SJSA1 (cell line): ENCODE measurements around the gene RPP25. TPM values are rescaled to one million over a fixed set of nuclear protein-coding genes. Genes with fewer than 3 reads are reported as not detected.
"Not testable (repeated sequence)": the region's sequence is repeated elsewhere in the genome, so short reads cannot be mapped to it uniquely, and the experiment has no call there.

ENCODE experiments used
- DNase-seq, 2 experiments: peaks; one replicate each; pipeline ENCODE4 v3.0.0-alpha.2; 2015 to 2020; ENCODE audit warnings: low spot score in 2 of 2, low read depth in 1 of 2
- H3K27ac ChIP-seq: fragments of 250-450 bp; sonication (Bioruptor Pico); 2 replicates; pipeline ENCODE4 v1.5.1; 2020; ENCODE audit warnings: mild to moderate bottlenecking, moderate library complexity
- H3K27me3 ChIP-seq: fragments of 250-450 bp; sonication (Bioruptor Pico); replicated peaks from 2 replicates; pipeline ENCODE4 v1.5.1; 2020; ENCODE audit warnings: mild to moderate bottlenecking, moderate library complexity
- H3K36me3 ChIP-seq: fragments of 250-450 bp; sonication (Bioruptor Pico); 2 replicates; pipeline ENCODE4 v1.5.1; 2020; ENCODE audit warnings: mild to moderate bottlenecking
- H3K4me1 ChIP-seq: fragments of 250-450 bp; sonication (Bioruptor Pico); replicated peaks from 2 replicates; pipeline ENCODE4 v1.6.1; 2021; ENCODE audit warnings: mild to moderate bottlenecking
- H3K4me3 ChIP-seq: fragments of 250-450 bp; sonication (Bioruptor Pico); 2 replicates; pipeline ENCODE4 v1.5.1; 2020; ENCODE audit warnings: mild to moderate bottlenecking
- H3K9me3 ChIP-seq: fragments of 250-450 bp; sonication (Bioruptor Pico); replicated peaks from 2 replicates; pipeline ENCODE4 v1.5.1; 2020; ENCODE audit warnings: mild to moderate bottlenecking
- total RNA-seq: library from RNA; depleted of rRNA; stranded (reverse); fragments of >200 nt; shearing (Covaris generic); gene quantifications from 2 replicates; pipeline ENCODE4 v1.2.3, GENCODE V29; 2014

RPP25 gene
- total RNA-seq, 1 experiment from 2014 or later = 1.9 TPM

DNA sequence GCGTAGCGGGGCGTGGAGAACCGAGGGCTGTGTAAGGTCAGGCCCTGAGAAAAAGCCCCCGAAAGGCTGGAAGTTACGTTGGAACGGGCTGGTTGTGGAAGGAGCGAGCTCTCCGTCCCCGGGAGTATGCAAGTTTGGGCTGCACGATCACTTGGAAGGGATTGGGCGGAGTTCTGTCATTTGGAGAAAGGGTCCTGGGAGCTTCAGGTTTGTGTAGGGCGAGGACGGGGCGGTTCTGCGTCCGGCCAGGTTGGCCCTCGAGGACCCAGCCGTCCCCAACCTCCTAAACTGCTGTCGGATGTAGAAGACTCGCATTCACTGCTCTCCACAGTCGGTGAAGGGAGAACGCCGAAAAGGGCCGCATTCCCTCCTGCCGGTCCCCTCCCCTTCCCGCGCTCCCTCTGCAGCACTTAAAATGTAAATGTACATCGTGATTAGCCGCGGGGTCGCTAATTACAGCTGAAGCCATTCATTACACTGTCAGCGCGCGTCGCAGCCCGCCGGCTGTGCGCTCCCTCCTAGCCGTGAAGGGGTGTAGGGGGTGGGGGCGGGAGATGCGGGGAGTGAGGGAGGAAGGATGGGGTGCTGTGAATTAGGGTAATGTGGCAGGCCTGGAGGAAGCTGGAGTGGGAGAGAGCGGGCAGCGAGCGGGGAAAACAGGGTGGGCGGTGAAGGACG is 2.5 kb upstream of the RPP25 start:
- Histone ChIP-seq H3K4me3 (peak overlapping the region; percentile 43), H3K4me1 (peaks cover 61% of the 10 kb centered on the region), H3K27me3 (peaks cover 5% of the 10 kb centered on the region; the same call in 1 of the 2 replicates), H3K9me3 (0 out of 2 replicates have a peak, but pooled peaks cover 5% of the 10 kb centered on the region), H3K36me3 (no peaks in the 10 kb centered on the region; the same call in 1 of the 2 replicates), H3K27ac (peak overlapping the region; percentile 33)
- DNase-seq = no peak

GRCh38 chr15:74958320-74958907 is 1.8 kb upstream of the RPP25 start:
- Histone ChIP-seq H3K9me3 (0 out of 2 replicates have a peak, but pooled peaks cover 5% of the 10 kb centered on the region), H3K4me3 (peak overlapping the region; percentile 43), H3K27ac (peak overlapping the region; percentile 33), H3K36me3 (no peaks in the 10 kb centered on the region; the same call in 1 of the 2 replicates), H3K4me1 (peaks cover 64% of the 10 kb centered on the region), H3K27me3 (peaks cover 5% of the 10 kb centered on the region; the same call in 1 of the 2 replicates)
- peak; percentile 47 to 69 for DNase-seq

DNA sequence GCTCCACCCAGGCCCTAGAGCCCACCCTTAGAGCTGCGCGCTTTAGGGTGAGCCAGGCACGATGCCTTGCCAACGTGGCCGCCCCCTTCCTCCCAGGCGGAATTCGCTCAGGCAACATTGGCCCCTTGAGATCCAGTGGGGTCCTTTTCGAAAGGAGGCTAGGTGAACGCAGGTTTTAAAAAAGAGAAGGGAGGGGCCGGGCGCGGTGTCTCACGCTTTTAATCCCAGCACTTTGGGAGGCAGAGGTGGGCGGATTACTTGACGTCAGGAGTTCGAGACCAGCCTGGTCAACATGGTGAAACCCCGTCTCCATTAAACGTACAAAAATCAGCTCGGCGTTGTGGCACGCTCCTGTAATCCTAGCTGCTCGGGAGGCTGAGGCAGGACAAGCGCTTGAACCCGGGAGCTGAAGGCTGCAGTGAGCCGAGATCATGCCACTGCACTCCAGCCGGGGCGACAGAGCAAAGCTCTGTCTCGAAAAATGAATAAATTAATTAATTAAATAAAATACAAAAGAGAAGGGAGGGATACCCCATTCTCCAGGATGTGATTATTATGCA is 984 bp upstream of the RPP25 start:
- Histone ChIP-seq H3K9me3 (0 out of 2 replicates have a peak, but pooled peaks cover 5% of the 10 kb centered on the region), H3K4me3 (peak overlapping the region; percentile 43), H3K4me1 (peaks cover 64% of the 10 kb centered on the region), H3K27ac (no peak overlapping the region; the same call in 1 of the 2 replicates), H3K36me3 (no peaks in the 10 kb centered on the region; the same call in 1 of the 2 replicates), H3K27me3 (peaks cover 5% of the 10 kb centered on the region; the same call in 1 of the 2 replicates)
- DNase-seq = no peak

DNA sequence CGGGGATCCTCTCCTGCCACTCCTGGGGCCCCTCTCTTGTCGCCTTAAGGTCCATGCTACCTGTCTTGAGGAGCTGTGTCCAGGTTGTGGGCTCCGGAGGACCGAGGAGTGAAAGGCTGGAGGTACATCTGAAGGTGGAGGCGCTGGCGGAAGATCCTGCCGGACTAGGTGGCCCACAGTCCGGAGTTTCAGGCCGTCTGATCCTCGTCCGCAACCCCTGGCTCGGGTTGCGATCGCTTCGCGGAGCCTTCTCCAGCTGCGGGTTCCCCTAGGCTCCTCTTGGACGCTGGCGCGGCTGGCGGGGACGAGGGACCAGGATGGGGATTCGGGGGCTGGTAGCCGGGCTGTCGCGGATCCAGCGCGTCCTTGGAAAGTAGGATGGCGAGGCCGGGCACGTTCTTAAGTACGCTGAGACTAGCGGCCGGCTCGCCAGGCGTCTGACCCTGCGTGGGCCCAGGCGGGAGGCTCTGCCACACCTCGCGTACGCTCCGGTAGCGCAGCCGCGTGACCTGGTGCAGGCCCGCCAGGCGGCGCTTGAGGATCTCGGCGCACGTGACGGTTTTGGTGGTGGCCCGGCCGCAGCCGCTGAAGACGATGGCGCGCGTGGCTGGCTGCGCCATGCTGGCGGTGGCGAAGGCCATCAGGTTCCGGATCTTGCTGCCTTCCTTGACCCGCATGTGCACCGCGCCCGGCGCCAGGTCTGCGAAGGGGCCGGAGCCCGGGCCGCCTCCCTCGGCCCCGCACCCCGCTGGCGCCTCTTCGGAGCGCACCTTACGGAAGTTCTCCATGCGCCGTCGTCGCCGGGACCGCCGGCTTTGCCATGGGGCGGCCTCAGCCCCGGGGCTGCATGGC is 550 bp downstream of the RPP25 start:
- H3K9me3 ChIP-seq = 0 out of 2 replicates have a peak, but pooled peaks cover 5% of the 10 kb centered on the region
- DNase-seq = no peak
- peaks cover 56% of the 10 kb centered on the region for H3K4me1 ChIP-seq
- H3K4me3 ChIP-seq = peak overlapping the region; percentile 43
- H3K27ac ChIP-seq = no peak overlapping the region
- H3K27me3 ChIP-seq = peaks cover 5% of the 10 kb centered on the region; the same call in 1 of the 2 replicates
- no peaks in the 10 kb centered on the region; the same call in 1 of the 2 replicates for H3K36me3 ChIP-seq

DNA sequence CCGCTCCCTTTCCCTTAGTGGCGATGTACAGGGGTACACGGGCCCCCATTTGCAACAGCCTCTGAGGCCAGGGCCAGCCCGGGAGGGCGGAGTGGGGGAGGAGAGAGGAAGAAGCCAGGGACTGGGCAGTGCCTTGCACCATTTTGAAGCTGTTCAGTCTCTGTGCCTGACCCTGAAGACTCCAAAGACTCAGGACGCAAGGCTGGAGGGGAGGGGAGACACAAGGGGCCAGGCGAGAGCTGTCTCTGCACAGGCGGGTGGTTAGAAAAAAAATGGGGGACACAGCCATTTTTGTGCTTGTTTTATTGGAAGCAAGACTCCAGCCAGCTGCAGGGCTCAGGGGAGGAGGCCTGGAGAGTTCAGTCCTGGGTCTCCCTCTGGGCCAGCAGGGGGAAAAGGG is 1.6 kb downstream of the RPP25 start:
- H3K27me3 ChIP-seq = peaks cover 5% of the 10 kb centered on the region; the same call in 1 of the 2 replicates
- 0 out of 2 replicates have a peak, but pooled peaks cover 5% of the 10 kb centered on the region for H3K9me3 ChIP-seq
- H3K4me1 ChIP-seq = peaks cover 46% of the 10 kb centered on the region
- DNase-seq = no peak
- H3K4me3 ChIP-seq = no peak overlapping the region
- H3K27ac ChIP-seq = no peak overlapping the region
- no peaks in the 10 kb centered on the region; the same call in 1 of the 2 replicates for H3K36me3 ChIP-seq

DNA sequence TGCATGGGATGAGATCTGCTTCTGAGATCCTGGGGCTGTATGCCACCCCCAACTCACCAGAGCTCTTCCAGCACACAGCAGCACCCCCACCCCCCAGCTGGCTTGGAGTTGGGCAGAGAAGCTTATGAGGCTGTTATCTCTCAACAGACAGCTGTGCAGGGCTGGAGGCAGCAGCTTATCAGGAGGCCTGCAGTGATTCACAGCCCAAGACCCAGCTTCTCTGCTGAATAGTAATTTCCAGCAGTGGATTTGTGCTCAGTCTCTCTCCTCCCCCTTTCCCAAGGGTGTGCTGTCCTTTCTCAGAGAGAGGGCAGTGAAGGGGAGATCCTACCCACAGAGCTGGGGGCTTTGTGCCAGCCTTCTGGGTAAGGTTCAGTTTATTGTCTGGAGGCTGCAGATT is 2.1 kb downstream of the RPP25 start:
- H3K4me3 ChIP-seq = no peak overlapping the region
- no peak for DNase-seq
- no peak overlapping the region for H3K27ac ChIP-seq
- H3K27me3 ChIP-seq = peaks cover 5% of the 10 kb centered on the region; the same call in 1 of the 2 replicates
- H3K4me1 ChIP-seq = peaks cover 41% of the 10 kb centered on the region
- 0 out of 2 replicates have a peak, but pooled peaks cover 5% of the 10 kb centered on the region for H3K9me3 ChIP-seq
- H3K36me3 ChIP-seq = no peaks in the 10 kb centered on the region; the same call in 1 of the 2 replicates

DNA sequence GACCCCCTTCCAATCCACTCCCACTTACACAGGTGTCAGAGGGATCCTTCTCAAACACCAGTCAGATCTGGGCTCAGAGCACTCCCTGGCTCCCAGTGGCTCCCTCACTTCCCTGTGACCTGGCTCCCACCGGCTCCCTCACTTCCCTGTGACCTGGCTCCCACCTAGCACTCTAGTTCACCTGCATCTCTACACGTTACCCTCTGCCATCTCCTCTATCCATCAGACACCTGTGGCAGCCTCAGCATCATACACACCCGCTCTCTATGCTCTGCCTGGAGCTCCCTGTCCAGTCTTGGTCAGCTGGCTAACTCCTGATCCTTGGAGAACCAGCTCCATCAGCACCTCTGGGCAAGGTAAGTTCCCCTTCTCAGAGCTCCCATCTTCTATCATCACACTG is 5.6 kb downstream of the RPP25 start:
- Histone ChIP-seq H3K36me3 (no peaks in the 10 kb centered on the region; the same call in 1 of the 2 replicates), H3K9me3 (0 out of 2 replicates have a peak, but pooled peaks cover under 1% of the 10 kb centered on the region), H3K27ac (no peak overlapping the region), H3K27me3 (peaks cover 2% of the 10 kb centered on the region; the same call in 1 of the 2 replicates), H3K4me3 (no peak overlapping the region), H3K4me1 (peaks cover 17% of the 10 kb centered on the region)
- DNase-seq = no peak

DNA sequence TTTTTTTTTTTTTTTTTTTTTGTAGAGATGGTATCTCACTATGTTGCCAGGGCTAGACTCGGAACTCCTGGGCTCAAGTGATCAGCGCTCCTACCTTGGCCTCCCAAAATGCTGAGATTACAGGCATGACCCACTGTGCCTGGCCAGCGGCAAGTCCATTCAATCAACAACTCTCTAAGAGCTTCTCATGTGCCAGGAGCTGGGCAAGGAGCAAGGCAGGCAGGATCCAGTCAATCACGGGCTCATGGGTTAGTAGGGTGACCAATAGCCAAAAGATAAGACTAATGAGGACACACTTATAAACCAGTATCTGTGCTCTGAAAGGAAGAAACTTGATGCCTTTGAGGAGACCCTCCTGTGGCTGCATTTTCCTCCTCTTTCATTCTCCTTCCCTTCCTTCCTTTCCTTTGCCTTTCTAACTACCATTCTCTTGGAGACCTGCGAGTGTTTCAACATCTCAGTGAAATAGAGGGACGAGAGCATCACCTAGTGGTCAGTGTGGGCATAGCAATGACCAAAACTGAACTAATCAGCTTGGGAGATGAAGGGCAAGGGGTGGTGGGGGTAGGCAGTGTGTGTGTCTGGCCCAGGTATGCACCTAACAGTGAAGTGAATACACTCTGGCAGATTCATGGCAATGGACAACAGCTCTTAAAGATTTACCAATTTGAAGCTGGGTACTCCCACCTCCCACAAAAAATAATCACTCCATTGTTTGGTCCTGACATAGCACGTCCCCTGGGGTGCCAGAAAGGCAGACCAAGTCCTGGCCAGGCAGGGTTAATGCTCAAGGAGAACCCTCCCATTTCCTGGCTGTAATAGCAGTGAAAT is 6.3 kb downstream of the RPP25 start:
- H3K36me3 ChIP-seq = no peaks in the 10 kb centered on the region; the same call in 1 of the 2 replicates
- peak; percentile 72 to 75 for DNase-seq
- H3K27me3 ChIP-seq = no peaks in the 10 kb centered on the region
- H3K9me3 ChIP-seq = no peaks in the 10 kb centered on the region
- no peak overlapping the region for H3K4me3 ChIP-seq
- H3K27ac ChIP-seq = no peak overlapping the region
- H3K4me1 ChIP-seq = peaks cover 16% of the 10 kb centered on the region

- Histone ChIP-seq H3K4me3 (peak within 1 kb of the TSS; percentile 98), H3K36me3 (peaks cover 15% of the 10 kb centered on the region), H3K27me3 (no peaks in the 10 kb centered on the region), H3K4me1 (peaks cover 15% of the 10 kb centered on the region), H3K27ac (peak within 1 kb of the TSS; percentile 70), H3K9me3 (no peaks in the 10 kb centered on the region)
- peak; percentile 94 for DNase-seq
These were observed 18.8 kb downstream of the RPP25 start, which contains the start of gene COX5A for GRCh38 chr15:74937590-74938371. Gene COX5A (minus strand): TSS chr15:74938073. CDS start chr15:74938014, 59 bp downstream.

- Histone ChIP-seq H3K9me3 (no peaks in the 10 kb centered on the region), H3K36me3 (peaks cover 15% of the 10 kb centered on the region), H3K4me1 (peaks cover 15% of the 10 kb centered on the region), H3K27ac (peak overlapping the region; percentile 70), H3K4me3 (peak overlapping the region; percentile 98), H3K27me3 (no peaks in the 10 kb centered on the region)
- no peak for DNase-seq
These were observed 19.3 kb downstream of the RPP25 start for GRCh38 chr15:74937272-74937589.

DNA sequence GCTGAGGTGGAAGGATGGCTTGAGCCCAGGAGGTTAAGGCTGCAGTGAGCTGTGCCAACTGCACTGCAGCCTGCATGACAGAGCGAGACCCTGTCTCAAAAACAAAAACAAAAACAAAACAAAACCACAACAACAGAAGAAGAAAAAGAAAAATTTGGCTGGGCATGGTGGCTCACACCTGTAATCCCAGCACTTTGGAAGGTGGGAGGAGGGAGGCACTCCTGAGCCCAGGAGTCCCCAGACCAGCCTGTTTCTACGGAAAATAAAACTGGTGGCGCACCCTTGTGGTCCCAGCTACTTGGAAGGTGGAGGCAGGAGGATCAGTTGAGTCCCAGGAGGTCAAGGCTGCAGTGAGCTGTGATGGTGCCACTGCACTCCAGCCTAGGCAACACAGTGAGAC is 21.4 kb downstream of the RPP25 start:
- H3K27me3 ChIP-seq, H3K27ac ChIP-seq, DNase-seq, H3K9me3 ChIP-seq, H3K4me3 ChIP-seq: not testable (repeated sequence)
- peaks cover 15% of the 10 kb centered on the region for H3K4me1 ChIP-seq
- peaks cover 24% of the 10 kb centered on the region for H3K36me3 ChIP-seq

GRCh38 chr15:74933573-74933972 is 23.0 kb downstream of the RPP25 start:
- Histone ChIP-seq H3K27ac (no peak overlapping the region), H3K36me3 (peaks cover 38% of the 10 kb centered on the region), H3K27me3 (no peaks in the 10 kb centered on the region), H3K4me1 (peaks cover 14% of the 10 kb centered on the region), H3K9me3 (no peaks in the 10 kb centered on the region), H3K4me3 (no peak overlapping the region)
- DNase-seq = no peak
